Endothelial cell of umbilical vein (primary cell): ENCODE measurements around the gene DLG5.

ENCODE experiments used
- CTCF ChIP-seq, 2 donors: IDR thresholded peaks; 1 replicate in 1 of 2; 2 replicates in 1 of 2; pipeline ENCODE4 v1.5.1; 2011; ENCODE audit warnings: low read length in 2 of 2, mild to moderate bottlenecking in 2 of 2, moderate library complexity in 2 of 2, control low read depth in 1 of 2, inconsistent platforms in 1 of 2, low read depth in 1 of 2; ENCODE audit not compliant: insufficient read depth in 1 of 2; ENCODE audit errors: extremely low read depth in 1 of 2
- EZH2 ChIP-seq: IDR thresholded peaks from 2 replicates; pipeline ENCODE4 v1.6.1; 2012; ENCODE audit warnings: borderline replicate concordance, low read depth, mild to moderate bottlenecking, moderate library complexity, low read length, inconsistent platforms; ENCODE audit not compliant: severe bottlenecking
- JUN ChIP-seq: IDR thresholded peaks from 2 replicates; pipeline ENCODE4 v1.6.1; 2011; ENCODE audit warnings: borderline replicate concordance, low read depth; ENCODE audit not compliant: insufficient read length, insufficient read depth

- TF ChIP-seq JUN, result no peak
- no peak for TF ChIP-seq EZH2
- no peak for TF ChIP-seq CTCF (IDR thresholded peaks at IDR 0.05; ENCODE audit: extremely low read depth in 1 of 2, insufficient read depth in 1 of 2, low read depth in 1 of 2, low read length in 2 of 2)
Observed at GRCh38 chr10:77836299-77836820, 90.2 kb downstream of the DLG5 start.
